Esophagus squamous epithelium (tissue), 5 donors: ENCODE data around the gene GPR3. TPM values are rescaled to one million over a fixed set of nuclear protein-coding genes. Genes with fewer than 3 reads are reported as not detected.

Experiments
- DNase-seq: peaks from one replicate; lab custom pipeline; 2025; lab: John Stamatoyannopoulos, UW
- H3K27ac ChIP-seq, 4 donors: fragments of 200-600 bp; sonication (generic); one replicate each; pipeline ENCODE4 v1.5.1; 2016 to 2019; ENCODE audit warnings: mild to moderate bottlenecking in 1 of 4
- H3K27me3 ChIP-seq, 4 donors: fragments of 200-600 bp; sonication (generic); 1 replicate in 3 of 4; 2 replicates in 1 of 4; pipeline versions ENCODE4 v1.5.1 to v1.6.0; 2017 to 2021; ENCODE audit warnings: antibody characterized with exemption in 1 of 4
- H3K36me3 ChIP-seq, 3 donors: fragments of 200-600 bp; sonication (generic); one replicate each; pipeline ENCODE4 v1.5.1; 2016 to 2019
- H3K4me1 ChIP-seq, 3 donors: fragments of 200-600 bp; sonication (generic); one replicate each; pipeline ENCODE4 v1.5.1; 2017 to 2019
- H3K4me3 ChIP-seq, 4 donors: fragments of 200-600 bp; sonication (generic); 1 replicate in 3 of 4; 2 replicates in 1 of 4; pipeline ENCODE4 v1.5.1; 2016 to 2019; ENCODE audit warnings: mild to moderate bottlenecking in 2 of 4, moderate library complexity in 1 of 4
- H3K9me3 ChIP-seq, 3 donors: fragments of 200-600 bp; sonication (generic); one replicate each; pipeline ENCODE4 v1.5.1; 2016 to 2019
- CTCF ChIP-seq, 6 experiments: fragments of 450-650 bp in 4 of 6; fragments of 200-600 bp in 2 of 6; sonication (generic) in 2 of 6; IDR thresholded peaks; one replicate each; pipeline ENCODE4 v1.5.1; 2016 to 2019; ENCODE audit warnings: antibody characterized with exemption in 6 of 6, mild to moderate bottlenecking in 4 of 6, moderate library complexity in 4 of 6
- POLR2A ChIP-seq, 4 donors: fragments of 450-650 bp; IDR thresholded peaks; one replicate each; pipeline ENCODE4 v1.6.1; 2017; ENCODE audit warnings: antibody characterized with exemption in 4 of 4, mild to moderate bottlenecking in 4 of 4, moderate library complexity in 3 of 4
- whole genome bisulfite sequencing, 2 donors: methylation state at CpG; one replicate each; pipeline ENCODE4 v1.1.5; 2018; 5-methylcytosine and 5-hydroxymethylcytosine counted together
- intact Hi-C: fragments of 100-400 bp; cut with DNase I; formaldehyde crosslinking; loops from one replicate; pipeline ENCODE4 v1.15.0; 2022
- total RNA-seq, 4 donors: library from RNA; depleted of rRNA; stranded (reverse); fragments of >200 nt; gene quantifications; one replicate each; pipeline ENCODE4 v1.1.0, GENCODE V29; 2016
- donor health status: DM: yes; HTN: yes; CAD: no.

Gene GPR3
- total RNA-seq, 4 donors from 2014 or later, result 0.38 TPM; not detected in 3

- Histone ChIP-seq H3K36me3 (no peaks in the 10 kb centered on the region), H3K4me3 (no peak overlapping the region), H3K9me3 (no peaks in the 10 kb centered on the region), H3K27me3 (no peaks in the 10 kb centered on the region), H3K4me1 (peaks cover 31 to 92% (median 38%) of the 10 kb centered on the region in 3 donors), H3K27ac (no peak overlapping the region)
- TF ChIP-seq CTCF (IDR thresholded peaks at IDR 0.05) (no peak), POLR2A (IDR thresholded peaks at IDR 0.05) (no peak)
- intact Hi-C loops, result loop anchor here (10.0 kb wide), 2 partner anchors 205 to 265 kb away; partner anchors contain the start of gene AHDC1
- no peak for DNase-seq
- WGBS, 2 donors, result 53 to 62% methylated on average over 6 to 10 of the region's 19 CpGs
Observed at GRCh38 chr1:27399251-27400025, 7.0 kb downstream of the GPR3 start.

- Histone ChIP-seq H3K4me3 (no peak overlapping the region), H3K36me3 (peaks cover 0 to 6% (median 0%) of the 10 kb centered on the region in 3 donors), H3K27ac (no peak overlapping the region), H3K9me3 (no peaks in the 10 kb centered on the region), H3K27me3 (no peaks in the 10 kb centered on the region), H3K4me1 (peaks cover 37 to 94% (median 45%) of the 10 kb centered on the region in 3 donors)
- intact Hi-C loops, result loop anchor here (10.0 kb wide), 1 partner anchor 204 kb away; the partner anchor contains the start of gene AHDC1
- 23 to 45% methylated on average over 8 to 9 of the region's 13 CpGs for WGBS, 2 donors
- no peak for TF ChIP-seq POLR2A (IDR thresholded peaks at IDR 0.05)
- TF ChIP-seq CTCF (IDR thresholded peaks at IDR 0.05), result no peak
- no peak for DNase-seq
Observed at GRCh38 chr1:27400082-27400962, 7.9 kb downstream of the GPR3 start.

- Histone ChIP-seq H3K27ac (peak overlapping the region in 1 of 4 donors; percentile 91), H3K9me3 (no peaks in the 10 kb centered on the region), H3K4me3 (no peak overlapping the region), H3K4me1 (peaks cover 42 to 95% (median 44%) of the 10 kb centered on the region in 3 donors), H3K27me3 (no peaks in the 10 kb centered on the region), H3K36me3 (peaks cover 0 to 6% (median 0%) of the 10 kb centered on the region in 3 donors)
- WGBS, 2 donors, result 74 to 81% methylated on average over 4 to 5 of the region's 5 CpGs
- no peak for TF ChIP-seq CTCF (IDR thresholded peaks at IDR 0.05)
- no peak for TF ChIP-seq POLR2A (IDR thresholded peaks at IDR 0.05)
- DNase-seq, result no peak
- intact Hi-C loops, result loop anchor here (10.0 kb wide), 1 partner anchor 204 kb away; the partner anchor contains the start of gene AHDC1
Observed at GRCh38 chr1:27400963-27401341, 8.5 kb downstream of the GPR3 start.

- intact Hi-C loops, result loop anchor here (10.0 kb wide), 1 partner anchor 202 kb away; the partner anchor contains the start of gene AHDC1
- TF ChIP-seq CTCF (IDR thresholded peaks at IDR 0.05), result peak; percentile 50 to 75 (median 62)
- TF ChIP-seq POLR2A (IDR thresholded peaks at IDR 0.05), result no peak
- H3K27ac ChIP-seq, result peak overlapping the region; percentile 79 to 92 (median 90)
- no peaks in the 10 kb centered on the region for H3K9me3 ChIP-seq
- no peak for DNase-seq
- peaks cover under 1 to 20% (median 8%) of the 10 kb centered on the region in 3 donors for H3K36me3 ChIP-seq
- no peak overlapping the region for H3K4me3 ChIP-seq
- peaks cover 55 to 100% (median 56%) of the 10 kb centered on the region in 3 donors for H3K4me1 ChIP-seq
- 16 to 28% methylated on average over 5 to 7 of the region's 8 CpGs for WGBS, 2 donors
- no peaks in the 10 kb centered on the region for H3K27me3 ChIP-seq
Observed at GRCh38 chr1:27402349-27402754, 9.9 kb downstream of the GPR3 start.
